Spleen (tissue), 11 donors: ENCODE results near the gene SLC26A11. TPM values are rescaled to one million over a fixed set of nuclear protein-coding genes. Genes with fewer than 3 reads are reported as not detected.
"Not testable (repeated sequence)": the region's sequence is repeated elsewhere in the genome, so short reads cannot be mapped to it uniquely, and the experiment has no call there.

Experiments
- DNase-seq: peaks from one replicate; pipeline ENCODE4 v3.0.0-alpha.2; 2020
- H3K27ac ChIP-seq, 8 donors: fragments of 200-600 bp; sonication (generic) in 7 of 8; 1 replicate in 4 of 8; 2 replicates in 4 of 8; pipeline versions ENCODE4 v1.5.0 to v1.8.0; 2016 to 2021; ENCODE audit warnings: inconsistent platforms in 4 of 8, mild to moderate bottlenecking in 4 of 8, moderate library complexity in 1 of 8
- H3K27me3 ChIP-seq, 7 donors: fragments of 200-600 bp; sonication (generic) in 6 of 7; replicated peaks in 1 of 7; 1 replicate in 4 of 7; 2 replicates in 3 of 7; pipeline versions ENCODE4 v1.5.0 to v1.8.0; 2016 to 2021; ENCODE audit warnings: inconsistent platforms in 3 of 7, mild to moderate bottlenecking in 1 of 7
- H3K36me3 ChIP-seq, 6 donors: fragments of 200-600 bp; sonication (generic) in 5 of 6; 1 replicate in 4 of 6; 2 replicates in 2 of 6; pipeline versions ENCODE4 v1.5.0 to v1.8.0; 2016 to 2021; ENCODE audit warnings: inconsistent platforms in 2 of 6
- H3K4me1 ChIP-seq, 6 donors: fragments of 200-600 bp; sonication (generic) in 5 of 6; 1 replicate in 3 of 6; 2 replicates in 3 of 6; pipeline versions ENCODE4 v1.5.0 to v1.8.0; 2016 to 2021; ENCODE audit warnings: inconsistent platforms in 3 of 6
- H3K4me3 ChIP-seq, 8 donors: fragments of 200-600 bp; sonication (generic) in 7 of 8; 1 replicate in 4 of 8; 2 replicates in 4 of 8; pipeline versions ENCODE4 v1.5.0 to v1.8.0; 2016 to 2021; ENCODE audit warnings: inconsistent platforms in 4 of 8, mild to moderate bottlenecking in 4 of 8, moderate library complexity in 2 of 8
- H3K9me3 ChIP-seq, 8 donors: fragments of 200-600 bp; sonication (generic) in 7 of 8; 1 replicate in 4 of 8; 2 replicates in 4 of 8; pipeline versions ENCODE4 v1.5.0 to v1.8.0; 2016 to 2021; ENCODE audit warnings: inconsistent platforms in 4 of 8
- POLR2A ChIP-seq, 3 donors: fragments of 450-650 bp; IDR thresholded peaks; one replicate each; pipeline ENCODE4 v1.5.1; 2017; ENCODE audit warnings: antibody characterized with exemption in 3 of 3, mild to moderate bottlenecking in 1 of 3
- POLR2AphosphoS5 ChIP-seq, 3 donors: sonication (generic); formaldehyde crosslinking; IDR thresholded peaks; one replicate each; pipeline ENCODE4 v1.5.1; 2017; ENCODE audit warnings: antibody characterized with exemption in 3 of 3
- WGBS, 5 donors: extraction: QIAGEN DNeasy Blood & Tissue Kit in 3 of 5; methylation state at CpG; one replicate each; pipeline versions ENCODE4 v1.1.5 to v1.1.7; 2013 to 2018; 5-methylcytosine and 5-hydroxymethylcytosine counted together
- intact Hi-C: fragments of 100-400 bp; cut with DNase I; formaldehyde crosslinking; loops from one replicate; pipeline ENCODE4 v1.15.0; 2023; ENCODE audit warnings: low total_unique reads
- polyA plus RNA-seq, 3 donors: library from polyadenylated mRNA; stranded (reverse); fragments of 200-250 nt; gene quantifications; one replicate each; pipeline ENCODE4 v1.2.1, GENCODE V29; 2013
- total RNA-seq, 7 donors: library from RNA; depleted of rRNA in 3 of 7; stranded (reverse); fragments of >200 nt in 3 of 7; fragmentation: NEBNext Ultra II Directional in 4 of 7; extraction: Animal tissue kit (Norgen Biotek cat#: 25700) in 4 of 7; gene quantifications; one replicate each; pipeline versions ENCODE4 v1.1.0 to v1.2.1, GENCODE V29; 2016 to 2021
- TF ChIP-seq, protein P1 (sequence below), 11 experiments: fragments of 200-600 bp in 7 of 11; fragments of 450-650 bp in 4 of 11; sonication (generic) in 4 of 11; IDR thresholded peaks in 8 of 11; conservative IDR thresholded peaks in 3 of 11; 1 replicate in 7 of 11; 2 replicates in 4 of 11; pipeline versions ENCODE4 v1.4.0 to v1.8.0; 2016 to 2021; ENCODE audit warnings: antibody characterized with exemption in 11 of 11, inconsistent platforms in 4 of 11, mild to moderate bottlenecking in 1 of 11
- donor health status: healthy with polysubstance abuse.
- donor health status: DM: no; HTN: no; CAD: no; lungs with moderate emphysema.
- donor health status: DM: no; HTN: no; CAD: no.
- donor health status: Bipolar disorder and iron deficiency.
- donor health status: healthy.
- donor health status: DM: no; HTN: no; CAD: no.
- donor health status: DM: yes; HTN: yes; CAD: no.

The SLC26A11 gene
- total and polyA plus RNA-seq, 10 donors = 6.8 to 39.7 (median 30.5) TPM

DNA sequence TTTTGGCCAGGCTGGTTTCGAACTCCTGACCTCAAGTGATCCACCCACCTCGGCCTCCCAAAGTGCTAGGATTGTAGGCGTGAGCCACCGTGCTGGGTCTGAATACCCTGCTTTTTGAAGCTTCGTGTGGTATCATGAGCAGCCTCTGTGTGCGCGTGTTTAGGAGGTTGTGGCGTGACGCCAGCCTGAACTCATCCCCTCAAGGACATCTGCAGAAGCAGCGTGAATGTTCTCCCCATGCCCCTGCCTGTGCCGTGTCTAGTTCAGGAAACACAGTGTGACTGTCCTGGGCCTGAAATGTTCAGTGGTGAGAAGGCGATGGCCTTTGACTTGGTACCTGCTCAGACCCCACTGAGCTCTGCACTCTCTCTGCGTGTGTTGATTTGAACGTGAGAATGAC is 76.0 kb downstream of the SLC26A11 start:
- WGBS, 5 donors = 77 to 91% (median 90%) methylated on average over 14 of the region's 14 CpGs
- intact Hi-C loops = no loop called here
- H3K27ac ChIP-seq = peak overlapping the region in 1 of 8 donors; percentile 38
- peak in 2 of 3 donors; percentile 6 to 38 for TF ChIP-seq POLR2AphosphoS5 (IDR thresholded peaks at IDR 0.05)
- TF ChIP-seq, protein P1, sequence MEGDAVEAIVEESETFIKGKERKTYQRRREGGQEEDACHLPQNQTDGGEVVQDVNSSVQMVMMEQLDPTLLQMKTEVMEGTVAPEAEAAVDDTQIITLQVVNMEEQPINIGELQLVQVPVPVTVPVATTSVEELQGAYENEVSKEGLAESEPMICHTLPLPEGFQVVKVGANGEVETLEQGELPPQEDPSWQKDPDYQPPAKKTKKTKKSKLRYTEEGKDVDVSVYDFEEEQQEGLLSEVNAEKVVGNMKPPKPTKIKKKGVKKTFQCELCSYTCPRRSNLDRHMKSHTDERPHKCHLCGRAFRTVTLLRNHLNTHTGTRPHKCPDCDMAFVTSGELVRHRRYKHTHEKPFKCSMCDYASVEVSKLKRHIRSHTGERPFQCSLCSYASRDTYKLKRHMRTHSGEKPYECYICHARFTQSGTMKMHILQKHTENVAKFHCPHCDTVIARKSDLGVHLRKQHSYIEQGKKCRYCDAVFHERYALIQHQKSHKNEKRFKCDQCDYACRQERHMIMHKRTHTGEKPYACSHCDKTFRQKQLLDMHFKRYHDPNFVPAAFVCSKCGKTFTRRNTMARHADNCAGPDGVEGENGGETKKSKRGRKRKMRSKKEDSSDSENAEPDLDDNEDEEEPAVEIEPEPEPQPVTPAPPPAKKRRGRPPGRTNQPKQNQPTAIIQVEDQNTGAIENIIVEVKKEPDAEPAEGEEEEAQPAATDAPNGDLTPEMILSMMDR (IDR thresholded peaks at IDR 0.05 in 8 of 11, conservative IDR thresholded peaks at IDR 0.05 in 3 of 11) = no peak
- H3K4me3 ChIP-seq = no peak overlapping the region
- H3K9me3 ChIP-seq = peaks cover 0 to 4% (median 0%) of the 10 kb centered on the region in 8 donors
- H3K27me3 ChIP-seq = no peaks in the 10 kb centered on the region
- peak; percentile 48 for DNase-seq
- H3K4me1 ChIP-seq = peaks cover 0 to 4% (median 0%) of the 10 kb centered on the region in 6 donors
- H3K36me3 ChIP-seq = peaks cover 0 to 100% (median 99%) of the 10 kb centered on the region in 6 donors

DNA sequence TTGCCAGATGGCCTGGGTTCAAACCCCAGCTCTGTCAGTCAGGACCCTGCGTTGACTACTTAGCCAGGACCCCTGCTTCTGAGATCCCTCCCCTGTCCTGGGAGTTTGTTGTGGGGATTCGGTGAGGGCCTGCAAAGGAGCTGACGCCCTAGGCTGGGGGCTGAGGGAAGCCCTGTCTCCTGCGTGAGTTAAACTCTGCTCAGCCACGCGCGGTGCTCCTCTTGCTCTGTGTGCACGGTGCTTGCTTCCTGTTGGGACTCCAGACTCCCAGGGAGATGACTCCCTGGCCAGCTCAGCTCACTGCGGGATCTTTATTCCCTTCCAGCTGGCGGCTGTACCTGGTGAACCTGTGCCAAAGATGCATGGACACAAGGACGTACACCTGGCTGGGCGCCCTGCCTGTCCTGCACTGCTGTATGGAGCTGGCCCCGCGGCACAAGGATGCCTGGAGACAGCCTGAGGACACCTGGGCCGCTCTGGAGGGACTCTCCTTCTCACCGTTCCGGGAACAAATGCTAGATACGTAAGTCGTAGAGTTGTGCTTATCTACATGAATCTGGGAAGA is 77.9 kb downstream of the SLC26A11 start:
- H3K27ac ChIP-seq = no peak overlapping the region
- H3K4me3 ChIP-seq = no peak overlapping the region
- peak; percentile 63 for DNase-seq
- TF ChIP-seq POLR2A (IDR thresholded peaks at IDR 0.05) = no peak
- TF ChIP-seq POLR2AphosphoS5 (IDR thresholded peaks at IDR 0.05) = peak in 1 of 3 donors; percentile 54
- intact Hi-C loops = no loop called here
- 91 to 97% (median 93%) methylated on average over 18 to 19 of the region's 19 CpGs for WGBS, 5 donors
- H3K27me3 ChIP-seq = no peaks in the 10 kb centered on the region
- peaks cover 9 to 100% (median 99%) of the 10 kb centered on the region in 6 donors for H3K36me3 ChIP-seq
- peaks cover 0 to 10% (median 5%) of the 10 kb centered on the region in 8 donors for H3K9me3 ChIP-seq
- H3K4me1 ChIP-seq = peaks cover 0 to 4% (median 0%) of the 10 kb centered on the region in 6 donors

DNA sequence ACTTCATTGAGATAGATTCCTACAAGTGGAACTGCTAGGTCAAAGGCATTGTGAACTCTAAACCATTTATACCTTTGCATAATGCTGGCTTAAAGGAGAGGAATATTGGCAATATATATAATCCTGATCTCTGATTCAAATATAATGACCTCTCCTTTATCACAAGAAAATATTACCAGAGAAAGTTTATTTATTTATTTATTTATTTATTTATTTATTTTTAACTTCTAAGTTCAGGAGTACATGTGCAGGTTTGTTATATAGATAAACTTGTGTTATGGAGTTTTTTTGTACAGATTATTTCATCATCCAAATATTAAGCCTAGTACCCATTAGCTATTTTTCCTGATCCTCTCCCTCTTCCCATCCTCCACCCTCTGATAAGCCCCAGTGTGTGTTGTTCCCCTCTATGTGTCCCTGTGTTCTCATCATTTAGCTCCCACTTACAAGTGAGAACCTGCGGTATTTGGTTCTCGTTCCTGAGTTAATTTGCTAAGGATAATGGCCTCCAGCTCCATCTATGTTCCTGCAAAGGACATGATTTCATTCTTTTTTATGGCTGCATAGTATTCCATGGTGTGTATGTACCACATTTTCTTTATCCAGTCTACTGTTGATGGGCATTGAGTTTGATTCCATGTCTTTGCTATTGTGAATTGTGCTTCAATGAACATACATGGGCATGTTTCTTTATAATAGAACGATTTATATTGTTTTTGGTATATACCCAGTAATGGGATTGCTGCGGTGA is 79.3 kb downstream of the SLC26A11 start:
- 95 to 99% (median 97%) methylated on average over 4 of the region's 4 CpGs for WGBS, 5 donors

DNA sequence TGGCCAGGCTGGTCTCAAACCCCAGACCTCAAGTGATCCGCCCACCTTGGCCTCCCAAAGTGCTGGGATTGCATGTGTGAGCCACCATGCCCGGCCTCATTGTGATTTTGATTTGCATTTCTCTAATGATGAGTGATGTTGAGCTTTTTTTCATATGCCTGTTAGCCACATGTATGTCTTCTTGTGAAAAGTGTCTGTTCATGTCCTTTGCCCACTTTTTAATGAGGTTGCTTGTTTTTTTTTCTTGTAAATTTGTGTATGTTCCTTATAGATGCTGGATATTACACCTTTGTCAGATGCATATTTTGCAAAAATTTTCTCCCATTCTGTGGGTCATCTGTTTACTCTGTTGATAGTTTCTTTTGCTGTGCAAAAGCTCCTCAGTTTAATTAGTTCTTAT is 80.5 kb downstream of the SLC26A11 start:
- H3K27ac ChIP-seq, H3K4me3 ChIP-seq, H3K4me1 ChIP-seq, intact Hi-C loops, DNase-seq, H3K27me3 ChIP-seq: not testable (repeated sequence)
- 84 to 98% (median 93%) methylated on average over 2 of the region's 2 CpGs for WGBS, 5 donors
- peaks cover 16 to 100% (median 100%) of the 10 kb centered on the region in 6 donors for H3K36me3 ChIP-seq
- H3K9me3 ChIP-seq = peaks cover 6 to 28% (median 20%) of the 10 kb centered on the region in 8 donors

More for the DNA sequence above, 79.3 kb downstream of the SLC26A11 start:
- H3K9me3 ChIP-seq = peaks cover 6 to 25% (median 19%) of the 10 kb centered on the region in 8 donors
- H3K27me3 ChIP-seq, H3K4me1 ChIP-seq, H3K4me3 ChIP-seq, DNase-seq, H3K27ac ChIP-seq, intact Hi-C loops: not testable (repeated sequence)
- peaks cover 16 to 100% (median 100%) of the 10 kb centered on the region in 6 donors for H3K36me3 ChIP-seq

Other genes starting within 250 kb of the SLC26A11 start
- gene TBC1D16, start 184.6 kb upstream of the SLC26A11 start, total RNA-seq = 10 to 100 TPM in 6 of 7 donors, 1 to 10 TPM in 1; 5.6 to 33.6 (median 25.5) TPM
- 1 to 10 TPM; 1.3 to 5.4 (median 3.0) TPM for gene TBC1D16, start 184.6 kb upstream of the SLC26A11 start, polyA plus RNA-seq
- gene CCDC40, start 183.8 kb upstream of the SLC26A11 start, total RNA-seq = 1 to 10 TPM; 1.2 to 8.3 (median 3.8) TPM
- gene CCDC40, start 183.8 kb upstream of the SLC26A11 start, polyA plus RNA-seq = under 1 TPM; 0.30 to 0.70 (median 0.64) TPM
- gene GAA, start 118.8 kb upstream of the SLC26A11 start, total RNA-seq = 100 to 1,000 TPM in 5 of 7 donors, 10 to 100 TPM in 2; 53.6 to 166 (median 133) TPM
- 10 to 100 TPM; 22.7 to 53.8 (median 34.3) TPM for gene GAA, start 118.8 kb upstream of the SLC26A11 start, polyA plus RNA-seq
- gene EIF4A3, start 73.3 kb upstream of the SLC26A11 start, total RNA-seq = 10 to 100 TPM; 51.1 to 79.5 (median 67.7) TPM
- gene EIF4A3, start 73.3 kb upstream of the SLC26A11 start, polyA plus RNA-seq = 10 to 100 TPM; 37.3 to 61.5 (median 57.5) TPM
- 1 to 10 TPM in 6 of 7 donors, under 1 TPM in 1; 0.68 to 4.8 (median 1.3) TPM for gene CARD14, start 50.4 kb upstream of the SLC26A11 start, total RNA-seq
- gene CARD14, start 50.4 kb upstream of the SLC26A11 start, polyA plus RNA-seq = 1 to 10 TPM in 2 of 3 donors, under 1 TPM in 1; 0.63 to 2.4 (median 1.4) TPM
- 100 to 1,000 TPM in 3 of 7 donors, 10 to 100 TPM in 4; 85.9 to 137 (median 95.1) TPM for gene SGSH, start 94 bp upstream of the SLC26A11 start, total RNA-seq
- gene SGSH, start 94 bp upstream of the SLC26A11 start, polyA plus RNA-seq = 10 to 100 TPM; 23.6 to 63.4 (median 51.9) TPM
- 100 to 1,000 TPM; 303 to 481 (median 353) TPM for gene RNF213, start 40.4 kb downstream of the SLC26A11 start, total RNA-seq
- gene RNF213, start 40.4 kb downstream of the SLC26A11 start, polyA plus RNA-seq = 10 to 100 TPM; 36.7 to 78.7 (median 57.0) TPM
- 10 to 100 TPM; 20.3 to 47.4 (median 29.0) TPM for gene ENDOV, start 194.7 kb downstream of the SLC26A11 start, total RNA-seq
- 10 to 100 TPM in 2 of 3 donors, 1 to 10 TPM in 1; 9.7 to 22.2 (median 18.9) TPM for gene ENDOV, start 194.7 kb downstream of the SLC26A11 start, polyA plus RNA-seq